GM23248 (cell line): ENCODE measurements around the gene SPTLC2.

Experiments used
- EZH2 ChIP-seq: fragments of 200-600 bp; sonication (generic); IDR thresholded peaks from 2 replicates; pipeline ENCODE4 v1.6.1; 2018; ENCODE audit warnings: antibody characterized with exemption, mild to moderate bottlenecking; ENCODE audit not compliant: insufficient read depth, poor library complexity, severe bottlenecking
- EZH2phosphoT487 ChIP-seq: fragments of 200-600 bp; sonication (generic); IDR thresholded peaks from 2 replicates; pipeline ENCODE4 v1.6.1; 2018; ENCODE audit warnings: antibody characterized with exemption, moderate library complexity, mild to moderate bottlenecking, low read depth; ENCODE audit not compliant: insufficient read depth

DNA sequence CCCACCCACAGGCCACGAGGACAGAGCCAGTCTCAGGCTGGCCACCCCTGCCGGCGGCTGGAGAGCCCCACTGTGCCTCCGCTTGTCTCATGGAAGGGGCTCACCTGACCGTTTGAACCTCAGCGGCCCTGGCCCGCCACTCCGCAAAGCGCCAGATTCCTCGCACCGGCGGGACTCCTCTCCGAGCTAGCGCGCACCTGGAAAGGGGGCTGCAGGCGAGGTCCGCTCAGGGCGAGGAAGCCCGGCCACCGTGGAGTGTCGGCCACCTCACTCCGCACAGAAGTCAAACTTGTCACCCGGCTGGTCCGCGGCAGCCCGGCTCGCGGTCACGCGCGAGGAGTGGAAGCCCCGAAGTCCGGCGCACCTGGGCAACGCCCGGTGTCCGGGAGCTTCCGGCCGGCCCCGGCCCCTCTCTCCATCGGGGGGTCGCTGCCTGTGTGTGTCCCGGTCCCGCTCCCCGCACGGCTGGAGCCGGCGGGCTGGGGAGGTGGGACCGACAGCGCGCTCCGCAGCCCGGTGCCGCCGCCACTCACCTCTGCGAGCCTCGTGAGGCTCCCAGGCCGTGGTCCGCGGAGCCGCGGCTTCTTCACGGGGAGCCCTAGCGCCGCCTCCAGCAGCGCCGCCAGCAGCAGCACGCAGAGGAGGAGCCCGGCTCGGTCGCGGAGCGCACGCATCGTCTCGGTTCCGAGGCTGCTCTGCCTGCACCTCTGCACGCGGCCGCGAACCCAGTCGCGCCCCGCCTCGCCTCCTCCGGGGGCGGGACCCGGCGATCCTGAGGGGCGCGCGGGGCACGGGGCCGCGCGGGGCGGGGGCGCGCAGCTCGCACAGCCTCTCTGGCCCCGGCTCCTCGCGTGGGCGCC, 118.1 kb downstream of the SPTLC2 start, which contains the start of gene ISM2:
- TF ChIP-seq EZH2, result no peak
- TF ChIP-seq EZH2phosphoT487, result no peak; the same call in 1 of the 2 replicates
